ENCODE measurements around the gene DNAH6.

The DNAH6 gene

GRCh38 chr2:84855731-84856130 is 339.4 kb downstream of the DNAH6 start:
- TF ChIP-seq CTCF (IDR thresholded peaks at IDR 0.05; ENCODE audit: low read depth, low read length): no peak
- DNase-seq (ENCODE audit: extremely low read depth, low read depth): no peak

- no peak for DNase-seq (ENCODE audit: extremely low read depth, low read depth)
- no peak for TF ChIP-seq CTCF (IDR thresholded peaks at IDR 0.05; ENCODE audit: low read depth, low read length)
Measured at GRCh38 chr2:84856787-84857186, 340.5 kb downstream of the DNAH6 start.

- DNase-seq (ENCODE audit: extremely low read depth, low read depth): no peak
- no peak for TF ChIP-seq CTCF (IDR thresholded peaks at IDR 0.05; ENCODE audit: low read depth, low read length)
Measured at GRCh38 chr2:84857566-84857965, 341.3 kb downstream of the DNAH6 start.

GRCh38 chr2:84858123-84858522 is 341.8 kb downstream of the DNAH6 start:
- no peak for DNase-seq (ENCODE audit: extremely low read depth, low read depth)
- peak; percentile 21 for TF ChIP-seq CTCF (IDR thresholded peaks at IDR 0.05; ENCODE audit: low read depth, low read length)

GRCh38 chr2:84858937-84859336 is 342.6 kb downstream of the DNAH6 start:
- no peak for DNase-seq (ENCODE audit: extremely low read depth, low read depth)
- TF ChIP-seq CTCF (IDR thresholded peaks at IDR 0.05; ENCODE audit: low read depth, low read length): no peak

GRCh38 chr2:84861539-84861938 is 345.2 kb downstream of the DNAH6 start:
- no peak for DNase-seq (ENCODE audit: extremely low read depth, low read depth)
- TF ChIP-seq CTCF (IDR thresholded peaks at IDR 0.05; ENCODE audit: low read depth, low read length): no peak

GRCh38 chr2:84862006-84862405 is 345.7 kb downstream of the DNAH6 start:
- DNase-seq (ENCODE audit: extremely low read depth, low read depth): no peak
- no peak for TF ChIP-seq CTCF (IDR thresholded peaks at IDR 0.05; ENCODE audit: low read depth, low read length)
